ENCODE results near the gene ANKRD11.

The ANKRD11 gene

GRCh38 chr16:89289428-89290395 is 200.6 kb downstream of the ANKRD11 start:
- H3K4me3 ChIP-seq (ENCODE audit: control insufficient read depth, low read depth, low read length) = no peak overlapping the region
- DNase-seq (ENCODE audit: low read depth) = no peak
- peak; percentile 91 for TF ChIP-seq CTCF (IDR thresholded peaks at IDR 0.05; ENCODE audit: control insufficient read depth, insufficient read depth, low read depth, low read length, missing control alignments)

GRCh38 chr16:89288966-89289365 is 201.4 kb downstream of the ANKRD11 start:
- TF ChIP-seq CTCF (IDR thresholded peaks at IDR 0.05; ENCODE audit: control insufficient read depth, insufficient read depth, low read depth, low read length, missing control alignments) = no peak
- DNase-seq (ENCODE audit: low read depth) = no peak
- H3K4me3 ChIP-seq (ENCODE audit: control insufficient read depth, low read depth, low read length) = no peak overlapping the region

GRCh38 chr16:89288577-89288844 is 201.8 kb downstream of the ANKRD11 start:
- H3K4me3 ChIP-seq (ENCODE audit: control insufficient read depth, low read depth, low read length) = no peak overlapping the region
- DNase-seq (ENCODE audit: low read depth) = no peak
- no peak for TF ChIP-seq CTCF (IDR thresholded peaks at IDR 0.05; ENCODE audit: control insufficient read depth, insufficient read depth, low read depth, low read length, missing control alignments)

GRCh38 chr16:89287777-89288576 is 202.4 kb downstream of the ANKRD11 start:
- no peak for DNase-seq (ENCODE audit: low read depth)
- no peak for TF ChIP-seq CTCF (IDR thresholded peaks at IDR 0.05; ENCODE audit: control insufficient read depth, insufficient read depth, low read depth, low read length, missing control alignments)

GRCh38 chr16:89286096-89286495 is 204.3 kb downstream of the ANKRD11 start:
- H3K4me3 ChIP-seq (ENCODE audit: control insufficient read depth, low read depth, low read length) = no peak overlapping the region
- no peak for TF ChIP-seq CTCF (IDR thresholded peaks at IDR 0.05; ENCODE audit: control insufficient read depth, insufficient read depth, low read depth, low read length, missing control alignments)
- DNase-seq (ENCODE audit: low read depth) = no peak

More at GRCh38 chr16:89287777-89288576, 202.4 kb downstream of the ANKRD11 start:
- no peak overlapping the region for H3K4me3 ChIP-seq (ENCODE audit: control insufficient read depth, low read depth, low read length)

GRCh38 chr16:89285381-89285780 is 205.0 kb downstream of the ANKRD11 start:
- TF ChIP-seq CTCF (IDR thresholded peaks at IDR 0.05; ENCODE audit: control insufficient read depth, insufficient read depth, low read depth, low read length, missing control alignments) = no peak
- H3K4me3 ChIP-seq (ENCODE audit: control insufficient read depth, low read depth, low read length) = no peak overlapping the region
- DNase-seq (ENCODE audit: low read depth) = no peak

All from AG09309 (cell line).